Central memory CD8-positive, alpha-beta T cell (primary cell): ENCODE measurements around the gene RGS14.
"Not testable (repeated sequence)": the region's sequence is repeated elsewhere in the genome, so short reads cannot be mapped to it uniquely, and the experiment has no call there.

Experiments used
- ATAC-seq: fragments of 150-1000 bp; cut with Tn5 transposase; replicated peaks from 2 replicates; pipeline ENCODE4 v1.10.0; 2022; ENCODE audit warnings: mild to moderate bottlenecking, moderate FRiP score, moderate number of reproducible peaks; ENCODE audit not compliant: poor library complexity, severe bottlenecking; ENCODE audit errors: extremely low read depth
- DNase-seq, 2 donors: peaks; one replicate each; pipeline ENCODE4 v3.0.0; 2021; ENCODE audit warnings: low spot score in 2 of 2
- H3K27ac Mint-ChIP-seq: one replicate; pipeline ENCODE4 v1.8.0; 2022; ENCODE audit warnings: low read depth, mild to moderate bottlenecking, moderate library complexity, mixed read lengths
- H3K27me3 Mint-ChIP-seq: one replicate; pipeline ENCODE4 v1.8.0; 2022; ENCODE audit warnings: mixed read lengths
- H3K36me3 Mint-ChIP-seq: one replicate; pipeline ENCODE4 v1.8.0; 2022; ENCODE audit warnings: mild to moderate bottlenecking, moderate library complexity, mixed read lengths; ENCODE audit not compliant: insufficient read depth
- H3K4me1 Mint-ChIP-seq: one replicate; pipeline ENCODE4 v1.8.0; 2022; ENCODE audit warnings: mixed read lengths
- H3K4me3 Mint-ChIP-seq: one replicate; pipeline ENCODE4 v1.8.0; 2022; ENCODE audit warnings: mild to moderate bottlenecking, moderate library complexity, mixed read lengths
- H3K9me3 Mint-ChIP-seq: one replicate; pipeline ENCODE4 v1.8.0; 2022; ENCODE audit warnings: mixed read lengths

RGS14 gene

DNA sequence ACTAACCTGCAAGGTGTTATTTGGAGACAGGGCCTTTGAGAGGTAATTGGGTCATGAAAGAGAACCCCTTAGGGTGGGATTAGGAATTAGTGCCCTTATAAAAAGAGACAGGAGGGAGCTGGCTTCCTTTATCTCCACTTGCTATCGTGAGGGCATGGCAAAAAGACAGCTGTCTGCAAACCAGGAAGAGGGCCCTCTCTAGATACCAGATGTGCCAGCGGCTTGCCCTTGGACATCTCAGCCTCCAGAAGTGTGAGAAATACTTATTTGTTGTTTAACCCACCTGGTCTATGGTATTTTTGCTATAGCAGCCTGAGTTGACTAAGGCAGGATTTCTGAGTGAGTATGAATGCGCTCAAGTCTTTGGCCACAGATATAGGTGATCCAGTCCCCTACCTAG, 978 bp upstream of the RGS14 start:
- no peak for DNase-seq
- Mint-ChIP-seq H3K9me3 (no peaks in the 10 kb centered on the region), H3K27me3 (no peaks in the 10 kb centered on the region), H3K27ac (peak overlapping the region; percentile 90), H3K4me3 (peak overlapping the region; percentile 81), H3K36me3 (peaks cover 23% of the 10 kb centered on the region), H3K4me1 (peaks cover 65% of the 10 kb centered on the region)
- no peak for ATAC-seq

DNA sequence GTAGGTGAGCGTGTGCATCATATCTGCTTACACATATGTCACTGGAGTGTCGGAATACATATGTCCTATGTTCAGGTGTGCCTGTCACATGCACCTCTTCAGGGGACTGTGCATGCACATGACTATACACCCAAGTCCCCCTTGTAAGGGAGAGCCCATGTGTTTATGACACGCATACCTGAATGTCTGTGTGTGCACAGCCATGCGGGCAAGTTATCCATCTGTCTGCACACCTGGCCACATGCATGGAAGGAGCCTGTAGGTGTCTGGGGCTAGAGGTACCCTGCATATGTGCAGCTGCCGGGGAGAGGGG, 622 bp upstream of the RGS14 start:
- H3K36me3 Mint-ChIP-seq: peaks cover 23% of the 10 kb centered on the region
- no peaks in the 10 kb centered on the region for H3K27me3 Mint-ChIP-seq
- no peak for ATAC-seq
- H3K4me3 Mint-ChIP-seq: peak overlapping the region; percentile 81
- no peaks in the 10 kb centered on the region for H3K9me3 Mint-ChIP-seq
- H3K4me1 Mint-ChIP-seq: peaks cover 68% of the 10 kb centered on the region
- DNase-seq: no peak
- peak overlapping the region; percentile 87 for H3K27ac Mint-ChIP-seq

DNA sequence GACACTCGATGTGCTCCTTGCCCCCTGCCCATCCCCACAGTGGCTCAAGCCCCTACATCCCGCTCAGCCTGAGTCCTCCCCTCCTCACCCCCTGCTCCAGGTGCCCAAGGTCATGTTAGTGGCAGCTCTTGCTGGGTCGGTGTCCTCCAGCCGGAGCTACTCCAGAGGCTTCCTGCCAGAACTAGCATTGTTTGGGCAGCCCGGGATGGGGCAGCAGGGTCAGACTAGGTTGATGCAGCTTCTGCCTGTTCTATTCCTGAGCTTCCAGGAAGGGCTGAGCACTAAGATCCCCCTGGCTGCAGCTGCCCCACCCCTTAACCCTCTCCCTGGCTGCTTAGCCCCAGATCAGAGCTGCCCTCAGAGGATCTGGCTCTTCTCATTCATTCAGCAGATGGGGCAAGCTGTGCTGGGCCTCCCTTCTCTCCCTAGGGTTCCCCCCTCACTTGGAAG, 671 bp downstream of the RGS14 start:
- ATAC-seq: no peak
- peak overlapping the region; percentile 81 for H3K4me3 Mint-ChIP-seq
- H3K27ac Mint-ChIP-seq: peak overlapping the region; percentile 87
- H3K27me3 Mint-ChIP-seq: no peaks in the 10 kb centered on the region
- DNase-seq: no peak
- no peaks in the 10 kb centered on the region for H3K9me3 Mint-ChIP-seq
- peaks cover 23% of the 10 kb centered on the region for H3K36me3 Mint-ChIP-seq
- H3K4me1 Mint-ChIP-seq: peaks cover 80% of the 10 kb centered on the region

DNA sequence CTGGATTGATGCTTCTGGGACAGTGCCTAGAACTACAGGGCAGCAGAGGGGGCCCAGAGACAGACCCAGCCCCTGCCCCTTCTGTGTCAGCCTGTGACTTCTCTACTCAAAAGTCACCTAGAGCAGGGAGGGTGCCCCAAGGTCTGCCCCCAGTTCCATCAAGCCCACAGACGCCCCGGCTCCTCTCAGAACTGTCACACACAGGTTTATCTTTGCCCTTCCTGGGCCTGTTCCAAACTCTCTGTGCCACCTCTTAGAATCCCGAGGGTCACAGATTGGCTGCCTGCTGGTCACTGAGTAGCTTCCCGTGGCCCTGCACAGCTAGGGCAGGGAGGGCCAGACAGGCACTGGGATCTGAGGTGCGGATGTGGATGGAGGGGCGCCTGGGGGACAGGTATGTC, 1.7 kb downstream of the RGS14 start:
- Mint-ChIP-seq H3K36me3 (peaks cover 26% of the 10 kb centered on the region), H3K4me1 (peaks cover 83% of the 10 kb centered on the region), H3K27me3 (no peaks in the 10 kb centered on the region), H3K9me3 (no peaks in the 10 kb centered on the region), H3K27ac (peak overlapping the region; percentile 87), H3K4me3 (peak overlapping the region; percentile 81)
- ATAC-seq (no peak), DNase-seq (no peak)

DNA sequence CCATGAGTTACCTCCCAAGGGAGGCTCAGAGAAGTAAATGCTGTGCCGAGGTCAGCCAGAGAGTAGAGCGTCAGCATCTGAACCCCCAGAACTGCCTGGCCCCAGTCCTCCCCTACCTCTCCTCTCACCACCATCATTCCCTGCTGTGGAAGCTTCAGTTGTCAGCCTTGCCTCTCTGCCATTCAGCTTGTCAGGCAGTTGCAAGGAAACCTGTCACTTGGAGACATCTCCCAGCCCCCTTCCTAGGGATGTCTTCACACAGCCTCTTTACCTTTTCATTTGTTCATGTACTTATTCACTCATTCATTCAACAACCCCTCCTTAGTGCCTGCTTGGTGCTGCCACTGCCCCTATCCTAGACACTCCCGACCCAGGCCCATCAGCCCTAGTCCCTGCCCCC, 2.1 kb downstream of the RGS14 start:
- Mint-ChIP-seq H3K36me3 (peaks cover 27% of the 10 kb centered on the region), H3K4me1 (peaks cover 81% of the 10 kb centered on the region), H3K4me3 (peak overlapping the region; percentile 81), H3K27me3 (no peaks in the 10 kb centered on the region), H3K27ac (peak overlapping the region; percentile 54), H3K9me3 (no peaks in the 10 kb centered on the region)
- ATAC-seq: no peak
- no peak for DNase-seq

DNA sequence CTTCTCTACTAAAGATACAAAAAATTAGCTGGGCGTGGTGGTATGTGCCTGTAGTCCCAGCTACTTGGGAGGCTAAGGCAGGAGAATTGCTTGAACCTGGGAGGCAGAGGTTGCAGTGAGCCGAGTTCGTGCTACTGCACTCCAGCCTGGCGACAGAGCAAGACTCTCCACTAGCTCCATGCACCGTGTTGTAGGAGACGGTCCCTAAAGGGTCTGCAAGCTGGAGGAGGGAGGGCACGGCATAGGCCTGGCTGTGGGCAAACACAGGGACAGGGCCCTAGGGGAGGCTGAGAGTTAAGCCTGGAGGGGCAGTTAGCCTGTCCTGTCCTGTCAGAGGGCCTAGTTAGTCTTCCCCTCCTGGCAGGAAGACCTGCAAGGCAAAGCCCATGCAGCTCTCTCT, 3.0 kb downstream of the RGS14 start:
- not testable (repeated sequence) for H3K9me3 Mint-ChIP-seq, DNase-seq, ATAC-seq, H3K27me3 Mint-ChIP-seq, H3K27ac Mint-ChIP-seq
- Mint-ChIP-seq H3K4me3 (peak overlapping the region; percentile 18), H3K36me3 (peaks cover 34% of the 10 kb centered on the region), H3K4me1 (peaks cover 72% of the 10 kb centered on the region)

DNA sequence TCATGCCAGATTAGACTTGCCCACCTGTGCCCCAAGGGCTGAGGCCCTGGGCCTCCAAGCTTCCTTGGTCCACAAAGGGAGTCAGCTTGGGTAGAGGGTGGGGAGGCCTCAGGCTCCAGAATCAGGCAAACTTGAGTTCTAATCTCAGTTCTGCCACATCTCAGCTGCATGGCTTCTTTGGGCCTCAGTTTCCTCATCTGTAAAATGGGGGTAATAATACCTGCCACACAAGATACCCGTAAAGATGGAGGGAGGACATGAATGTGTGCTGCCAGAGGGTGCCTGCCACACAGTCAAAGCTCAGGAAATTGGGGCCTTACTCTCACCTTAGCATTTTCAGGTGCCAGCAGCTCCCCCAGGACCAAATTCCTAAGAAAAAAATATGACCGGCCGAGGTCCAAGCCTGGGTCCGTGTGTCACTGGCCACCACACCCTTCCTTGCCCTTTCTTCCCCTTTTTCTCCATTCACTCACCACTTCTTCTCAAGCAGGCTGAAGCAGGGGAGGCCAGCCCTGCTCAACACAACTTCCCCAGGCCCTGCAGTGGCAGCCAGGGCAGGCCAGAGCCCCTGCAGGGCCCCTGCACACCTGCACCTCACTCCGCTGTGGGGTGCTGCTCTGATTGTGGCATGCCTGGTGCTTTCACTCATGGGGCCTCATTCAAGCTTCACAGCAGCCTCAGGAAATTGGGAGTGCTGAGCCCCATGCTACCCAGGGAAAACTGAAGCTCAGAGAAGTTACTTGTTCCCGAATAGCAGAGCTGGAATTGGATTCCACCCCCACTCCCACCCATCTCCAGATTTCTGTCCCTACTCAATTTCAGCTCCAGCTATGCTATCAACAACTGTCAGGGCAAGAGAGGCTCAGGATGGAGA, 3.9 kb downstream of the RGS14 start:
- no peaks in the 10 kb centered on the region for H3K27me3 Mint-ChIP-seq
- peaks cover 68% of the 10 kb centered on the region for H3K4me1 Mint-ChIP-seq
- no peaks in the 10 kb centered on the region for H3K9me3 Mint-ChIP-seq
- DNase-seq (no peak), ATAC-seq (no peak)
- H3K4me3 Mint-ChIP-seq: peak overlapping the region; percentile 83
- peaks cover 38% of the 10 kb centered on the region for H3K36me3 Mint-ChIP-seq
- peak overlapping the region; percentile 90 for H3K27ac Mint-ChIP-seq

DNA sequence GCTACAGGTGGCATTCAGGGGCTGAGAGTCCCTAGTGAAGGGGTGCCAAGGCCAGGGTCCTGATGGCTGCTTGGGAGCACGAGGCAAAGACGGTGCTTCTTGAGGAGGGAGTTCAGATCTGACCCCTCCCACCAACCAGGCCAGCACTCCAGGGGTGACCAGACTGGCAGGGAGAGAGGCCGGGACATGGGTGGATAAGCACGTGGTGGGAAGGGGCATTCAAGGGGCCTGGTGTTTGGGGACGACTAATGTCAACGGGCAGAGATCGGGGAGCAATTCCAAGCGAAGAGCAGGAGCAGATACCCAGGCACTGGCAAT, 4.5 kb downstream of the RGS14 start:
- Mint-ChIP-seq H3K27me3 (no peaks in the 10 kb centered on the region), H3K4me3 (peak overlapping the region; percentile 83), H3K36me3 (peaks cover 33% of the 10 kb centered on the region), H3K27ac (peak overlapping the region; percentile 90), H3K9me3 (no peaks in the 10 kb centered on the region), H3K4me1 (peaks cover 63% of the 10 kb centered on the region)
- DNase-seq (no peak), ATAC-seq (no peak)

DNA sequence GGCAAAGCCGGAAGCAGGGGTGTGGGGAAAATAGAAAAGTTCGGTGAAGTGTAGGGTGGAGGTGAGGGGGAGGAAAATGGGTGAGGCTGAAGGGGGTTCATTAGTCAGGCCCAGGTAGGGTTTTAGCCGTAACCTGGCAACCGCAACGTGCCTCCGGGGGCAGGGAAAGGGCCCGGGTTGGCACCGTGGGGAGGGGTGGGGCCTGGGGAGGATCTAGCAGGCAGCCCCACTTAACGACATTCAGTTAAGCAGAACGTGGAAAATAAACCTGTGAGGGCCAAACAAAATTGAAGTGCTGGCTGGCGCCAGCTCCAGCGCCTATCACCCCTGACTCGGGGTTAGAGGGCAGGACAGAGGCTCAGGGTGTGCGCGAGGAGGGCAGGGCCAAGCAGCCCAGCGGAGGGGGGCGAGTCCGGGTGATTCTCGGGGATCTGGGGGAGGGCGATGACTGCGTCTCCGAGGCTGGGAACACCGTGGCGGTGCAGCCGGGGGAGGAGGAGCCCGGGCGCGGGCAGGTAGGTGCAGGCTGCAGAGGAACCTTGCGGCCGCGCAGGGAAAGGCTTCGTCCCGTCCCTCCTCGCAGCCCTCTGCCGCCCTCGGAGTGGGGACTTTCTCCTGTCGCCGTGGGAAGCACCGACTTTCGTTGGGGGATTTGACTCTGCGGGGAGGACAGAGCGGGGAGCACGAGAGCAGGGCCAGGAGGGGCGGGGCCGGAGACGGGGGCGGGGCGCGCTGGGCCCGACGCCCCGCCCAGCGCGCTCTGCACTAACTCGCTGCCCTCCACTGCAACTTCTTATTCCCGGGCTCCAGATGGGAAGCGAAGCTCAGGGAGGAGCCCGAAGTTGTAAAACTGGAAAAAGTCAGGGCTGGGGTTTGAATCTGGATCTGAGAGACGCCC, 5.1 kb downstream of the RGS14 start:
- ATAC-seq: peak; percentile 76
- Mint-ChIP-seq H3K4me1 (peaks cover 57% of the 10 kb centered on the region), H3K9me3 (no peaks in the 10 kb centered on the region), H3K36me3 (peaks cover 27% of the 10 kb centered on the region), H3K27ac (peak overlapping the region; percentile 90), H3K27me3 (no peaks in the 10 kb centered on the region), H3K4me3 (peak overlapping the region; percentile 83)
- peak in 1 of 2 donors; percentile 33 for DNase-seq

DNA sequence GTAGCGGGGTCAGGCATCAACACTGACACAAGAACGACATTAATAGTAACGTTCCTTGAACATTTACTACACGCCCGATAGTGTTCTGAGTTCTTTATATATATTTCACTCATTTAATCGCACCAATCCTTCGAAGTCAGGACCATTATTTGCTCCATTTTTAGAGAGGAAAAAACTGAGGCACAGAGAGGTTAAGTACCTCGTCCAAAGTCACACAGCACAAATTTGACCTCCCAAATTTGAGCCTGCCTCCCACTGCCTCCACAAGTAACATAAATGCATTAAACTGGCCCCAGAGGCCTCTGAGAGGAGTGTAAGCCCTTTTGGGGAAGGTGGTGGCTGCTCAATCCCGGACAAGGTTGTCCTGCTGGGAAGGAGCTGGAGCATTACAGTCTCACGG, 5.8 kb downstream of the RGS14 start:
- Mint-ChIP-seq H3K27me3 (no peaks in the 10 kb centered on the region), H3K4me3 (peak overlapping the region; percentile 83), H3K4me1 (peaks cover 57% of the 10 kb centered on the region), H3K36me3 (peaks cover 31% of the 10 kb centered on the region), H3K9me3 (no peaks in the 10 kb centered on the region), H3K27ac (no peak overlapping the region)
- DNase-seq (no peak), ATAC-seq (no peak)

DNA sequence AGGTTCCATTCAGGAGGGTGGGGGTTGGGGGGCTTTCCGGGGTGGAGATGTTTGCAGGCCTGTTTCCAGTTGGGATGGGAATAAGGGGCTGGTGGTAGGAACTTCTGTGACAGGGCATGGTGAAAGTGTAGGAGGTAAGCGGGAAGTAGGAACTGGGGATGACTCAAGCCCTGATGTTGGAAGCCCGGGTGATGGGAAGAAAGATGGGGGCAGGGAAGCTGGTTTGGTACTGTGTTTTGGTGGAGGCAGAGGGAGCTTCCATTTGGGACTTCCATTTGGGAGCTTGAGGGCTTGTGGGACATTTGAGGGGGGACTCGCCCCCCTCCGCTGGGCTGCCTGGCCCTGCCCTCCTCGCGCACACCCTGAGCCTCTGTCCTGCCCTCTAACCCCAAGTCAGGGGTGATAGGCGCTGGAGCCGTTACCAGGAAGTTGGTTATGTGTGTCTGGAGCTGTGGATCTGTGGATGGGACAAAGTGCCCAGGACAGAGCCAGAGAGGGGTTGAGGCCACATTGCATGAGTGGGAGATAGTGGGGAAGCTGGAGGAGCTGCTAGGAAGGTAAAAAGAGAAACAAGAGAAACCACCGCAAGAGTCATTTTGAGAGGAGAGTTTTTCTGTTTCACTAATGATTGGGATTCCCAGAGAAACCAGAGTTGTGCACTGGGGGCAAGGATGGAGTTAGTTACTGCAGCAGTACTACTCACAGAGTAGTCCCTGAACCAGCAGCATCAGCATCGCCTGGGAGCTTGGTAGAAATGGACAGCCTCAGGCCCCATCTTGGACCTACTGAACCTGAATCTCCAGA, 6.6 kb downstream of the RGS14 start:
- Mint-ChIP-seq H3K4me3 (peak overlapping the region; percentile 2), H3K4me1 (peaks cover 57% of the 10 kb centered on the region), H3K27me3 (no peaks in the 10 kb centered on the region), H3K9me3 (no peaks in the 10 kb centered on the region), H3K36me3 (peaks cover 37% of the 10 kb centered on the region), H3K27ac (no peak overlapping the region)
- ATAC-seq (no peak), DNase-seq (no peak)

DNA sequence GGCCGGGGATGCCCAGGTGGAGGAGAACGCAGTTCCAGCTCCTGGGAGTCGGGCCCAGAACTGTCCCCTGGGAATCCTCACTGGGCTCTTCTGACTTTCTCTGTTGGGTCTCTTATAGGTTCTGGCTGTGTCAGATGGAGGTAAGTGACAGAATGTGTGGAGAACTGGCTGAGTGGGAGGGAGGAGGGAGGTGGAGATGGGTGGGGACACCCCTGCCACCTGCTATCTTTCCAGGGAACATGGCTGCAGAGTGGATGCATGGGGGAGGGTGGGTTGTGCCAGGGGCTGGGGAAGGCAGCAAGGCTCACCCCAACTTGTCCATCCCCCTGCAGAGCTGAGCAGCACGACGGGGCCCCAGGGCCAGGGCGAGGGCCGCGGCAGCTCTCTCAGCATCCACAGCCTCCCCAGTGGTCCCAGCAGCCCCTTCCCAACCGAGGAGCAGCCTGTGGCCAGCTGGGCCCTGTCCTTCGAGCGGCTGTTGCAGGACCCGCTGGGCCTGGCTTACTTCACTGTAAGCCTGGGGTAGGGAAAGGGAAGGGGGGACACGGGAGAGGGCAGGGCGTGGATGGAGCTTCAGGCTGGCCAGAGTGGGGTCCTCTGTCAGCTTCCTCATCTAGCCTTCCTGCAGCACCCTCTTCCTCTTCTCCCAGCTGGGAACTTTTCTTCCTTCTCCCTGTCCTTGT, 8.3 kb downstream of the RGS14 start:
- H3K27ac Mint-ChIP-seq: peak overlapping the region; percentile 69
- peaks cover 49% of the 10 kb centered on the region for H3K4me1 Mint-ChIP-seq
- H3K36me3 Mint-ChIP-seq: peaks cover 37% of the 10 kb centered on the region
- H3K4me3 Mint-ChIP-seq: no peak overlapping the region
- no peaks in the 10 kb centered on the region for H3K9me3 Mint-ChIP-seq
- no peak for DNase-seq
- no peaks in the 10 kb centered on the region for H3K27me3 Mint-ChIP-seq
- no peak for ATAC-seq
